H1 (cell line): ENCODE results near the gene A4GALT. TPM values are rescaled to one million over a fixed set of nuclear protein-coding genes. Genes with fewer than 3 reads are reported as not detected.

Source experiments
- CTCF ChIA-PET: fragments of 300-600 bp; sonication (Branson Sonifier 250); formaldehyde crosslinking; loops from one replicate; lab custom pipeline; 2021; ENCODE audit not compliant: partially characterized antibody; lab: Charles Lee
- POLR2A ChIA-PET: fragments of 300-600 bp; sonication (Branson Sonifier 250); formaldehyde crosslinking; loops from one replicate; lab custom pipeline; 2021; ENCODE audit warnings: inconsistent platforms; ENCODE audit not compliant: partially characterized antibody; lab: Charles Lee
- DNase-seq, 2 experiments: peaks; one replicate each; pipeline versions ENCODE4 v3.0.0 to v3.0.0-alpha.2; 2010 to 2022; ENCODE audit warnings: low spot score in 2 of 2, low read depth in 1 of 2, mixed read lengths in 1 of 2
- FAIRE-seq: peaks from 2 replicates; lab custom pipeline; 2011; peaks lifted over from hg19 to GRCh38; lab: Jason Lieb, UNC
- H2AFZ ChIP-seq: 2 replicates; pipeline ENCODE4 v1.8.1; 2012; ENCODE audit warnings: low read length, inconsistent platforms
- H2AK5ac ChIP-seq: 2 replicates; pipeline ENCODE4 v1.6.1; 2013; ENCODE audit warnings: low read depth, low read length
- H2BK120ac ChIP-seq: replicated peaks from 2 replicates; pipeline ENCODE3; 2013; ENCODE audit warnings: low read depth, low read length, inconsistent platforms
- H2BK12ac ChIP-seq: 2 replicates; pipeline ENCODE4 v1.6.1; 2013; ENCODE audit warnings: low read depth, low read length
- H2BK15ac ChIP-seq: 2 replicates; pipeline ENCODE4 v1.6.1; 2013; ENCODE audit warnings: low read length
- H2BK20ac ChIP-seq: 2 replicates; pipeline ENCODE4 v1.6.1; 2013; ENCODE audit warnings: low read length
- H2BK5ac ChIP-seq: 2 replicates; pipeline ENCODE4 v1.6.1; 2013; ENCODE audit warnings: low read depth, low read length
- H3K14ac ChIP-seq: 2 replicates; pipeline ENCODE4 v1.6.1; 2013; ENCODE audit warnings: inconsistent platforms; ENCODE audit not compliant: insufficient read length
- H3K18ac ChIP-seq: 2 replicates; pipeline ENCODE4 v1.6.1; 2013; ENCODE audit warnings: low read length; ENCODE audit errors: extremely low read depth
- H3K23ac ChIP-seq: 2 replicates; pipeline ENCODE4 v1.6.1; 2013; ENCODE audit warnings: inconsistent platforms; ENCODE audit not compliant: insufficient read length
- H3K23me2 ChIP-seq: 2 replicates; pipeline ENCODE4 v1.6.1; 2013; ENCODE audit warnings: low read depth, low read length
- H3K27ac ChIP-seq: 2 replicates; pipeline ENCODE4 v1.6.1; 2011; ENCODE audit warnings: low read depth, low read length, inconsistent platforms
- H3K27me3 ChIP-seq, 4 experiments: replicated peaks in 1 of 4; 1 replicate in 1 of 4; 2 replicates in 3 of 4; pipeline versions ENCODE4 v1.6.1 to v1.8.1; 2011 to 2013; ENCODE audit warnings: low read length in 3 of 4, mild to moderate bottlenecking in 3 of 4, inconsistent platforms in 2 of 4, mixed read lengths in 2 of 4, moderate library complexity in 1 of 4; ENCODE audit not compliant: control insufficient read depth in 3 of 4, insufficient read depth in 3 of 4; ENCODE audit errors: extremely low read depth in 1 of 4
- H3K36me3 ChIP-seq, 4 experiments: 2 replicates each; pipeline versions ENCODE4 v1.6.1 to v1.8.1; 2011 to 2013; ENCODE audit warnings: mild to moderate bottlenecking in 4 of 4, low read length in 3 of 4, moderate library complexity in 2 of 4, control low read depth in 1 of 4, inconsistent platforms in 1 of 4; ENCODE audit not compliant: insufficient read depth in 4 of 4, control insufficient read depth in 2 of 4
- H3K4ac ChIP-seq: replicated peaks from 2 replicates; pipeline ENCODE3; 2013; ENCODE audit warnings: low read length, low read depth, mixed read lengths, inconsistent platforms; ENCODE audit not compliant: insufficient read length
- H3K4me1 ChIP-seq, 4 experiments: replicated peaks in 1 of 4; 1 replicate in 1 of 4; 2 replicates in 3 of 4; pipeline versions ENCODE4 v1.6.1 to v1.8.1; 2011 to 2013; ENCODE audit warnings: low read length in 3 of 4, inconsistent platforms in 2 of 4, mixed read lengths in 1 of 4; ENCODE audit not compliant: insufficient read depth in 4 of 4, control insufficient read depth in 3 of 4
- H3K4me2 ChIP-seq, 2 experiments: 2 replicates each; pipeline versions ENCODE4 v1.6.1 to v1.8.1; 2011 to 2013; ENCODE audit warnings: low read depth in 2 of 2, low read length in 2 of 2, control low read depth in 1 of 2, inconsistent platforms in 1 of 2, mild to moderate bottlenecking in 1 of 2; ENCODE audit not compliant: insufficient read depth in 1 of 2
- H3K4me3 ChIP-seq, 4 experiments: fragments of 200-600, 300-600 bp in 1 of 4; sonication (generic), shearing (Covaris generic), sonication (Bioruptor Twin) in 1 of 4; 2 replicates each; pipeline versions ENCODE4 v1.5.1 to v1.8.1; 2011 to 2016; ENCODE audit warnings: low read length in 4 of 4, low read depth in 3 of 4, control low read depth in 2 of 4, inconsistent platforms in 2 of 4, mild to moderate bottlenecking in 2 of 4, mixed read lengths in 1 of 4, moderate library complexity in 1 of 4; ENCODE audit not compliant: insufficient read depth in 2 of 4; ENCODE audit errors: extremely low read depth in 1 of 4
- H3K56ac ChIP-seq: replicated peaks from 2 replicates; pipeline ENCODE3; 2013; ENCODE audit warnings: low read depth, mild to moderate bottlenecking, mixed read lengths, low read length, inconsistent platforms; ENCODE audit not compliant: insufficient read length
- H3K79me1 ChIP-seq: 2 replicates; pipeline ENCODE4 v1.6.1; 2013; ENCODE audit warnings: low read depth, low read length, control low read depth
- H3K79me2 ChIP-seq, 2 experiments: 2 replicates each; pipeline versions ENCODE4 v1.6.1 to v1.8.1; 2012 to 2013; ENCODE audit warnings: low read length in 2 of 2, mild to moderate bottlenecking in 2 of 2, inconsistent platforms in 1 of 2; ENCODE audit not compliant: insufficient read depth in 2 of 2, control insufficient read depth in 1 of 2
- H3K9ac ChIP-seq, 4 experiments: replicated peaks in 1 of 4; 1 replicate in 1 of 4; 2 replicates in 3 of 4; pipeline versions ENCODE4 v1.6.1 to v1.8.1; 2011 to 2013; ENCODE audit warnings: low read depth in 3 of 4, low read length in 3 of 4, control low read depth in 2 of 4, mild to moderate bottlenecking in 2 of 4, moderate library complexity in 2 of 4, inconsistent platforms in 1 of 4; ENCODE audit errors: extremely low read depth in 1 of 4
- H3K9me3 ChIP-seq, 2 experiments: 2 replicates each; pipeline versions ENCODE4 v1.6.1 to v1.8.1; 2012 to 2013; ENCODE audit warnings: mild to moderate bottlenecking in 2 of 2, moderate library complexity in 2 of 2, control low read depth in 1 of 2, inconsistent platforms in 1 of 2, low read depth in 1 of 2, low read length in 1 of 2, mixed read lengths in 1 of 2; ENCODE audit not compliant: insufficient read depth in 2 of 2
- H4K20me1 ChIP-seq, 2 experiments: replicated peaks in 1 of 2; 2 replicates each; pipeline versions ENCODE3 to v1.8.1; 2011 to 2013; ENCODE audit warnings: inconsistent platforms in 2 of 2, low read length in 2 of 2, mild to moderate bottlenecking in 1 of 2; ENCODE audit not compliant: insufficient read depth in 2 of 2, control insufficient read depth in 1 of 2
- H4K5ac ChIP-seq: 2 replicates; pipeline ENCODE4 v1.6.1; 2013; ENCODE audit warnings: low read length, low read depth, mixed read lengths, inconsistent platforms; ENCODE audit not compliant: insufficient read length
- H4K8ac ChIP-seq: 2 replicates; pipeline ENCODE4 v1.8.0; 2013; ENCODE audit warnings: mild to moderate bottlenecking, moderate library complexity, low read length, inconsistent platforms; ENCODE audit not compliant: insufficient read depth; ENCODE audit errors: extremely low read depth
- H4K91ac ChIP-seq: replicated peaks from 2 replicates; pipeline ENCODE3; 2013; ENCODE audit warnings: low read length, mixed read lengths, inconsistent platforms; ENCODE audit not compliant: insufficient read length
- JUN ChIP-seq: IDR thresholded peaks from 2 replicates; pipeline ENCODE4 v1.6.1; 2011; ENCODE audit warnings: low read depth, mild to moderate bottlenecking, improper control_type of control experiment, low read length
- WGBS, 2 experiments: shearing (Covaris generic) in 1 of 2; methylation state at CpG; one replicate each; pipeline versions ENCODE4 v1.1.6 to v1.1.7; 2013 to 2015; ENCODE audit warnings: low lambda C conversion rate in 2 of 2, mixed read lengths in 2 of 2, inconsistent platforms in 1 of 2, low coverage in 1 of 2, missing lambda C conversion rate in 1 of 2; ENCODE audit not compliant: insufficient replicate concordance in 2 of 2, insufficient coverage in 1 of 2, insufficient read length in 1 of 2; ENCODE audit errors: extremely low coverage in 1 of 2, missing lambda C conversion rate in 1 of 2; 5-methylcytosine and 5-hydroxymethylcytosine counted together
- polyA plus RNA-seq, 7 experiments: library from polyadenylated mRNA; depleted of rRNA in 3 of 7; stranded (reverse) in 5 of 7; unstranded in 2 of 7; fragments of >200 nt in 5 of 7; fragments of 200-250 nt in 2 of 7; gene quantifications; 1 replicate in 5 of 7; 2 replicates in 1 of 7; 4 replicates in 1 of 7; pipeline versions ENCODE4 v1.2.1 to v1.2.3, GENCODE V29; 2011 to 2013; ENCODE audit warnings: missing spikeins in 2 of 7, mixed read lengths in 2 of 7
- total RNA-seq: library from RNA; stranded (reverse); fragmentation: NEBNext Ultra II Directional; extraction: Animal tissue kit (Norgen Biotek cat#: 25700); gene quantifications from 2 replicates; pipeline ENCODE4 v1.2.1, GENCODE V29; 2021

The A4GALT gene
- total and polyA plus RNA-seq, 2 of the 8 experiments (the other 6 are each of a cell fraction or from before 2014, with no cell fraction given), result 7.2 to 13.8 TPM

DNA sequence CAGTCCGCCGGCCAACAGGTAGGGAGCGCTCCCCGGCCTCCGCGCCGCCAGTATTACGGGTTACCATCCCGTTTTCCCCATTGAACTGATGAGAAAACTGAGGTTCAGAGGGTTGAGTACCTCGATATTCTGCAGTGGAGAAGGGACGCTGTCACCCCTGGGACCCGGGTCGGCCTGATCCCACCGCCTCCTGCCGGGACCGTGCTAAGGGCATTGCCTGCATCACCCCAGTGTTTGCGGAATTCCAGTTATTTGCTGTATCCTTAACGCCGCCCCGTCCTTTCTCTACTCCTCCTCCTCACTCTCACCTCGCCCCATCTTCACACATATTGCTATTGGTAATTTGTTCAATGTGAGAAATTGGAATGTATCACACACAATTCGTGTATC lies 370 bp upstream of the A4GALT start:
- no peak for FAIRE-seq
- Histone ChIP-seq H2AFZ (0 out of 2 replicates have a peak overlapping the region, but pooled peaks have one; percentile 21), H3K4ac (no peak overlapping the region)
- no peak for TF ChIP-seq JUN

More for the DNA sequence above, 370 bp upstream of the A4GALT start:
- H4K20me1 ChIP-seq, result peaks cover 0 to 2% of the 10 kb centered on the region in 2 experiments
- H2BK5ac ChIP-seq, result no peak overlapping the region
- peaks cover 2 to 31% (median 26%) of the 10 kb centered on the region in 4 experiments for H3K27me3 ChIP-seq
- H3K18ac ChIP-seq, result no peak overlapping the region; the same call in 1 of the 2 replicates
- no peak overlapping the region for H3K14ac ChIP-seq
- H3K4me3 ChIP-seq, result peak overlapping the region; percentile 48 to 77 (median 66)
- no peak overlapping the region for H4K91ac ChIP-seq
- WGBS, 2 experiments, result 5% methylated on average over 22 of the region's 22 CpGs; no CpG with 5 or more reads in 1 of the 2 experiments
- H3K79me1 ChIP-seq, result no peaks in the 10 kb centered on the region; the same call in 1 of the 2 replicates
- no peak overlapping the region for H2BK15ac ChIP-seq
- no peak overlapping the region; a peak in 1 of 7 replicates for H3K9ac ChIP-seq
- POLR2A ChIA-PET, result interaction anchor here (2.1 kb wide), 1 partner anchor 106 kb away, joined by 8 read pairs; the partner anchor contains the start of gene POLDIP3
- no peak overlapping the region for H2BK20ac ChIP-seq
- H4K5ac ChIP-seq, result peak overlapping the region; percentile 7
- H3K9me3 ChIP-seq, result no peaks in the 10 kb centered on the region
- H3K36me3 ChIP-seq, result no peaks in the 10 kb centered on the region
- no peaks in the 10 kb centered on the region; a peak in 1 of 4 replicates for H3K79me2 ChIP-seq
- CTCF ChIA-PET, result no interaction called here
- H3K23ac ChIP-seq, result no peak overlapping the region
- H3K4me1 ChIP-seq, result peaks cover 7 to 17% (median 11%) of the 10 kb centered on the region in 4 experiments
- no peak overlapping the region for H3K27ac ChIP-seq
- H2BK120ac ChIP-seq, result no peak overlapping the region
- DNase-seq, result no peak
- H3K56ac ChIP-seq, result no peak overlapping the region
- no peak overlapping the region for H2BK12ac ChIP-seq
- H4K8ac ChIP-seq, result peak overlapping the region; percentile 84
- no peak overlapping the region for H2AK5ac ChIP-seq
- peak overlapping the region; percentile 84 to 97 for H3K4me2 ChIP-seq
- H3K23me2 ChIP-seq, result peaks cover 16% of the 10 kb centered on the region
